ENCODE data around the gene DEFB131A. TPM values are rescaled to one million over a fixed set of nuclear protein-coding genes. Genes with fewer than 3 reads are reported as not detected.
"Not testable (repeated sequence)": the region's sequence is repeated elsewhere in the genome, so short reads cannot be mapped to it uniquely, and the experiment has no call there.

The DEFB131A gene
- total RNA-seq, 4 donors from 2014 or later = not detected

- ATAC-seq (ENCODE audit: low FRiP score); DNase-seq (ENCODE audit: low spot score): not testable (repeated sequence)
Observed at GRCh38 chr4:9488796-9489195, 44.6 kb downstream of the DEFB131A start.

- ATAC-seq (ENCODE audit: low FRiP score); DNase-seq (ENCODE audit: low spot score): not testable (repeated sequence)
Observed at GRCh38 chr4:9490496-9490895, 46.3 kb downstream of the DEFB131A start.

GRCh38 chr4:9490986-9491385, 46.8 kb downstream of the DEFB131A start:
- DNase-seq (ENCODE audit: low spot score); ATAC-seq (ENCODE audit: low FRiP score): not testable (repeated sequence)

- not testable (repeated sequence) for ATAC-seq (ENCODE audit: low FRiP score); DNase-seq (ENCODE audit: low spot score)
Observed at GRCh38 chr4:9493589-9493988, 49.4 kb downstream of the DEFB131A start.

GRCh38 chr4:9494256-9495035, 50.2 kb downstream of the DEFB131A start:
- not testable (repeated sequence) for DNase-seq (ENCODE audit: low spot score); ATAC-seq (ENCODE audit: low FRiP score)

GRCh38 chr4:9495443-9495842, 51.2 kb downstream of the DEFB131A start:
- ATAC-seq (ENCODE audit: low FRiP score) = not testable (repeated sequence)
- DNase-seq (ENCODE audit: low spot score) = peak; percentile 53

- not testable (repeated sequence) for ATAC-seq (ENCODE audit: low FRiP score); DNase-seq (ENCODE audit: low spot score)
Observed at GRCh38 chr4:9497575-9498467, 53.6 kb downstream of the DEFB131A start.

GRCh38 chr4:9498468-9499040, 54.3 kb downstream of the DEFB131A start:
- ATAC-seq (ENCODE audit: low FRiP score); DNase-seq (ENCODE audit: low spot score): not testable (repeated sequence)

GRCh38 chr4:9499974-9500487, 55.8 kb downstream of the DEFB131A start:
- not testable (repeated sequence) for DNase-seq (ENCODE audit: low spot score); ATAC-seq (ENCODE audit: low FRiP score)

Small RNAs within 50 kb of the gene (small RNA-seq; reads per million reads assigned to genes)
- not detected for gene RNA5SP153

Other genes starting within 250 kb of the DEFB131A start
- gene USP17L10, start 233.8 kb upstream of the DEFB131A start, total RNA-seq = not detected
- not detected for gene USP17L11, start 229.0 kb upstream of the DEFB131A start, total RNA-seq
- not detected for gene USP17L12, start 224.3 kb upstream of the DEFB131A start, total RNA-seq
- not detected for gene USP17L13, start 219.5 kb upstream of the DEFB131A start, total RNA-seq
- not detected for gene USP17L15, start 210.0 kb upstream of the DEFB131A start, total RNA-seq
- not detected for gene USP17L17, start 200.5 kb upstream of the DEFB131A start, total RNA-seq
- gene USP17L18, start 195.8 kb upstream of the DEFB131A start, total RNA-seq = not detected
- gene USP17L19, start 191.0 kb upstream of the DEFB131A start, total RNA-seq = not detected
- not detected for gene USP17L20, start 186.3 kb upstream of the DEFB131A start, total RNA-seq
- not detected for gene USP17L21, start 181.5 kb upstream of the DEFB131A start, total RNA-seq
- not detected for gene USP17L22, start 176.8 kb upstream of the DEFB131A start, total RNA-seq
- not detected for gene USP17L24, start 119.2 kb upstream of the DEFB131A start, total RNA-seq
- not detected for gene USP17L25, start 114.5 kb upstream of the DEFB131A start, total RNA-seq
- gene USP17L26, start 109.8 kb upstream of the DEFB131A start, total RNA-seq = not detected
- gene USP17L5, start 105.0 kb upstream of the DEFB131A start, total RNA-seq = not detected
- not detected for gene USP17L27, start 100.3 kb upstream of the DEFB131A start, total RNA-seq
- not detected for gene USP17L28, start 95.5 kb upstream of the DEFB131A start, total RNA-seq
- not detected for gene USP17L29, start 90.8 kb upstream of the DEFB131A start, total RNA-seq
- not detected for gene USP17L30, start 81.3 kb upstream of the DEFB131A start, total RNA-seq